Lower lobe of right lung (tissue), 2 donors: ENCODE results near the gene HOMER2. TPM values are rescaled to one million over a fixed set of nuclear protein-coding genes. Genes with fewer than 3 reads are reported as not detected.

Source experiments
- ATAC-seq, 2 donors: fragments of 200-7000 bp; cut with Tn5 transposase; one replicate each; pipeline ENCODE4 v1.9.1; 2020 to 2022; ENCODE audit warnings: mild to moderate bottlenecking in 2 of 2, moderate library complexity in 2 of 2
- DNase-seq: peaks from one replicate; pipeline ENCODE4 v3.0.0-alpha.2; 2020
- H3K27ac ChIP-seq: fragments of 200-600 bp; one replicate; pipeline ENCODE4 v1.8.0; 2022
- H3K27me3 ChIP-seq: fragments of 200-600 bp; one replicate; pipeline ENCODE4 v1.8.0; 2022; ENCODE audit warnings: low read depth
- H3K36me3 ChIP-seq: fragments of 200-600 bp; one replicate; pipeline ENCODE4 v1.8.0; 2022; ENCODE audit warnings: mild to moderate bottlenecking
- H3K4me1 ChIP-seq: fragments of 200-600 bp; one replicate; pipeline ENCODE4 v1.8.0; 2022
- H3K4me3 ChIP-seq: fragments of 200-600 bp; one replicate; pipeline ENCODE4 v1.8.0; 2022; ENCODE audit warnings: mild to moderate bottlenecking
- H3K9me3 ChIP-seq: fragments of 200-600 bp; one replicate; pipeline ENCODE4 v1.8.0; 2022
- CTCF ChIP-seq: fragments of 200-600 bp; IDR thresholded peaks from one replicate; pipeline ENCODE4 v1.8.0; 2022; ENCODE audit warnings: antibody characterized with exemption, mild to moderate bottlenecking
- intact Hi-C: fragments of 100-400 bp; cut with DNase I; formaldehyde crosslinking; loops from one replicate; pipeline ENCODE4 v1.11.0; 2022
- total RNA-seq: library from RNA; stranded (reverse); fragmentation: NEBNext Ultra II Directional; extraction: Animal tissue kit (Norgen Biotek cat#: 25700); gene quantifications from one replicate; pipeline ENCODE4 v1.2.1, GENCODE V29; 2021
- donor health status: DM: no; HTN: yes; CAD: no; lungs with severe emphysema.

Gene HOMER2
- total RNA-seq, 1 donor from 2014 or later = 16.2 TPM

- Histone ChIP-seq H3K36me3 (no peaks in the 10 kb centered on the region), H3K27me3 (no peaks in the 10 kb centered on the region), H3K4me1 (no peaks in the 10 kb centered on the region), H3K4me3 (no peak overlapping the region), H3K27ac (no peak overlapping the region), H3K9me3 (no peaks in the 10 kb centered on the region)
- DNase-seq (no peak), ATAC-seq (no peak)
- no peak for TF ChIP-seq CTCF
- intact Hi-C loops = no loop called here
These were observed 18.9 kb upstream of the HOMER2 start for GRCh38 chr15:82971218-82971984.

GRCh38 chr15:82970696-82971095 is 18.2 kb upstream of the HOMER2 start:
- no peak for ATAC-seq
- DNase-seq = no peak
- no peaks in the 10 kb centered on the region for H3K36me3 ChIP-seq
- intact Hi-C loops = no loop called here
- H3K4me3 ChIP-seq = no peak overlapping the region
- no peaks in the 10 kb centered on the region for H3K9me3 ChIP-seq
- no peak overlapping the region for H3K27ac ChIP-seq
- no peaks in the 10 kb centered on the region for H3K4me1 ChIP-seq
- TF ChIP-seq CTCF = no peak
- H3K27me3 ChIP-seq = no peaks in the 10 kb centered on the region

- Histone ChIP-seq H3K4me1 (no peaks in the 10 kb centered on the region), H3K4me3 (no peak overlapping the region), H3K9me3 (no peaks in the 10 kb centered on the region), H3K36me3 (no peaks in the 10 kb centered on the region), H3K27me3 (no peaks in the 10 kb centered on the region), H3K27ac (no peak overlapping the region)
- DNase-seq = no peak
- intact Hi-C loops = no loop called here
- no peak for TF ChIP-seq CTCF
- no peak for ATAC-seq
These were observed 17.7 kb upstream of the HOMER2 start for GRCh38 chr15:82970078-82970686.

- Histone ChIP-seq H3K36me3 (no peaks in the 10 kb centered on the region), H3K9me3 (no peaks in the 10 kb centered on the region), H3K4me3 (no peak overlapping the region), H3K27ac (no peak overlapping the region), H3K27me3 (no peaks in the 10 kb centered on the region), H3K4me1 (no peaks in the 10 kb centered on the region)
- ATAC-seq (no peak), DNase-seq (no peak)
- no peak for TF ChIP-seq CTCF
- intact Hi-C loops = no loop called here
These were observed 16.8 kb upstream of the HOMER2 start for GRCh38 chr15:82969353-82969752.

GRCh38 chr15:82968066-82968465 is 15.5 kb upstream of the HOMER2 start:
- DNase-seq (no peak), ATAC-seq (no peak)
- no peak overlapping the region for H3K4me3 ChIP-seq
- intact Hi-C loops = no loop called here
- no peaks in the 10 kb centered on the region for H3K9me3 ChIP-seq
- no peaks in the 10 kb centered on the region for H3K36me3 ChIP-seq
- H3K27ac ChIP-seq = no peak overlapping the region
- no peaks in the 10 kb centered on the region for H3K27me3 ChIP-seq
- no peak for TF ChIP-seq CTCF
- no peaks in the 10 kb centered on the region for H3K4me1 ChIP-seq
